GM18861 (cell line): ENCODE results near the gene RPUSD3.

Experiments used
- ATAC-seq: cut with Tn5 transposase; IDR thresholded peaks from one replicate; pipeline ENCODE4 v1.9.1; 2021; ENCODE audit not compliant: unreplicated experiment

The RPUSD3 gene

GRCh38 chr3:9808345-9809037 lies 35.3 kb downstream of the RPUSD3 start:
- peak; percentile 48 for ATAC-seq

GRCh38 chr3:9807981-9808344 lies 35.8 kb downstream of the RPUSD3 start:
- no peak for ATAC-seq

- no peak for ATAC-seq
These were observed 36.9 kb downstream of the RPUSD3 start for GRCh38 chr3:9806688-9807589.

GRCh38 chr3:9806137-9806536 lies 37.7 kb downstream of the RPUSD3 start:
- no peak for ATAC-seq

GRCh38 chr3:9804996-9805395 lies 38.8 kb downstream of the RPUSD3 start:
- ATAC-seq = no peak

GRCh38 chr3:9803494-9803893 lies 40.3 kb downstream of the RPUSD3 start:
- no peak for ATAC-seq

GRCh38 chr3:9800529-9800928 lies 43.3 kb downstream of the RPUSD3 start:
- ATAC-seq = no peak

- no peak for ATAC-seq
These were observed 46.4 kb downstream of the RPUSD3 start for GRCh38 chr3:9797196-9797945.

- no peak for ATAC-seq
These were observed 48.6 kb downstream of the RPUSD3 start for GRCh38 chr3:9795207-9795606.

GRCh38 chr3:9794400-9794799 lies 49.4 kb downstream of the RPUSD3 start:
- no peak for ATAC-seq

GRCh38 chr3:9793161-9793781 lies 50.5 kb downstream of the RPUSD3 start:
- ATAC-seq = no peak

GRCh38 chr3:9792405-9793160 lies 51.2 kb downstream of the RPUSD3 start, which contains the start of the genes ARPC4 and TADA3:
Gene ARPC4, plus strand, starts transcription at chr3:9793082. Its CDS starts 40 bp downstream, at chr3:9793122.
Gene TADA3, minus strand, starts transcription at chr3:9792473. Its CDS starts 1,007 bp downstream, at chr3:9791466.
- ATAC-seq = peak; percentile 73

GRCh38 chr3:9791790-9792404 lies 51.9 kb downstream of the RPUSD3 start:
- no peak for ATAC-seq

GRCh38 chr3:9791127-9791526 lies 52.7 kb downstream of the RPUSD3 start:
- ATAC-seq = no peak
